SK-N-MC (cell line): ENCODE measurements around the gene CAMLG.

Source experiments
- EZH2 ChIP-seq: fragments of 200-600 bp; sonication (generic); IDR thresholded peaks from one replicate; pipeline ENCODE4 v1.6.1; 2017; ENCODE audit warnings: antibody characterized with exemption
- POLR2AphosphoS5 ChIP-seq: IDR thresholded peaks from 2 replicates; pipeline ENCODE4 v1.6.1; 2012; ENCODE audit warnings: mild to moderate bottlenecking, low read depth, low read length, borderline replicate concordance

DNA sequence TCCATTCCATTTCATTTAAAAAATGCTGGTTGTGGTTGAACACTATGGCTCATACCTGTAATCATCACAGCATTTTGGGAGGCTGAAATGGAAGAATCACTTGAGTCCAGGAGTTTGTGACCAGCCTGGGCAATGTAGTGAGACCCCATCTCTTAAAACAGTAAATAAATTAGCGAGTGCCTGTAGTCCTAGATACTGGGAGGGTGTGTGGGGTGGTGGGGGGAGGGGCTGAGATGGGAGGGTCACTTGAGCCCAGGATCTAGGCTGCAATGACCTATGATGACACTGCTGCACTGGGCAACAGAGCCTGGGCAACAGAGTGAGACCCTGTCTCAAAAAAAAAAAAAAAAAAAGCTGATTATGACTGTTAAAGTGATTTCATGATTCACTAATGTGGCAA is 49.3 kb downstream of the CAMLG start:
- TF ChIP-seq POLR2AphosphoS5 (no peak), EZH2 (no peak)
